HG03159 (cell line): ENCODE results near the gene OR1E2.
"Not testable (repeated sequence)": the region's sequence is repeated elsewhere in the genome, so short reads cannot be mapped to it uniquely, and the experiment has no call there.

Experiments
- ATAC-seq: cut with Tn5 transposase; IDR thresholded peaks from one replicate; pipeline ENCODE4 v1.9.1; 2021; ENCODE audit warnings: mild to moderate bottlenecking, moderate library complexity; ENCODE audit not compliant: unreplicated experiment

Gene OR1E2, protein sequence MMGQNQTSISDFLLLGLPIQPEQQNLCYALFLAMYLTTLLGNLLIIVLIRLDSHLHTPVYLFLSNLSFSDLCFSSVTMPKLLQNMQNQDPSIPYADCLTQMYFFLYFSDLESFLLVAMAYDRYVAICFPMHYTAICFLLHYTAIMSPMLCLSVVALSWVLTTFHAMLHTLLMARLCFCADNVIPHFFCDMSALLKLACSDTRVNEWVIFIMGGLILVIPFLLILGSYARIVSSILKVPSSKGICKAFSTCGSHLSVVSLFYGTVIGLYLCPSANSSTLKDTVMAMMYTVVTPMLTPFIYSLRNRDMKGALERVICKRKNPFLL

DNA sequence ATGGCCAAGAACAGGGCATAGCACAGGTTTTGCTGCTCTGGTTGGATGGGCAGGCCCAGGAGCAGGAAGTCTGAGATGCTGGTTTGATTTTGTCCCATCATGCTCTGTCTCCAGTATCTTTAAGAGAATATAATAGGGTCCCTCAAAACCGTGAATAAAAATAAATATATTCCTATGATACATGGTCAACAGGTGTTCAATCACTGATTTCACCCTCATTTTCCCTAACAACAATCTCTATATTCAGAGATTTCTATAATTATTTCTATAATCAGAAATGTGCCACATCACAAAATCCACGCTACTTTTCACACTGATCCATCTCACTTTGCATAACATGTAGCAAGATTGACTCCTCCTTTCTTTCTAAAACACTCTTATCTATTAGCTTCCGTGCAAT, at the start of gene OR1E2:
TSS of gene OR1E2 (minus strand) at position 101 of the 400 bp plus-strand sequence. CDS start at position 101, 0 bp downstream.
- no peak for ATAC-seq

DNA sequence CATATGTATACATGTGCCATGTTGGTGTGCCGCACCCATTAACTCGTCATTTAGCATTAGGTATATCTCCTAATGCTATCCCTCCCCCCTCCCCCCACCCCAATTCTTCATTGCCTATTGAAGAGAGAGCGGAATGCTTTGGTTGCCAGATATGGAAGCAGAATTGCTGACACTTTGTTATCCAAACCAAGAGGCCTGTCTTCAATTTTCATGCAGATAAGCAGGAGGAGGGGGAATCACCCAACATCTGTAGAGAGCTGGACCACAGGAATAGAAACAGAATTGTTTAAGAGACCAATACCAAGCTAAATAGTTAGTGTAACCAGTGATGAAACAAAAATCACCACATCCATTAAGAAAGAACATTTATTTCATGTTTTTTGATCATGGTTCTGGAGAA, 49.2 kb upstream of the OR1E2 start:
- no peak for ATAC-seq

DNA sequence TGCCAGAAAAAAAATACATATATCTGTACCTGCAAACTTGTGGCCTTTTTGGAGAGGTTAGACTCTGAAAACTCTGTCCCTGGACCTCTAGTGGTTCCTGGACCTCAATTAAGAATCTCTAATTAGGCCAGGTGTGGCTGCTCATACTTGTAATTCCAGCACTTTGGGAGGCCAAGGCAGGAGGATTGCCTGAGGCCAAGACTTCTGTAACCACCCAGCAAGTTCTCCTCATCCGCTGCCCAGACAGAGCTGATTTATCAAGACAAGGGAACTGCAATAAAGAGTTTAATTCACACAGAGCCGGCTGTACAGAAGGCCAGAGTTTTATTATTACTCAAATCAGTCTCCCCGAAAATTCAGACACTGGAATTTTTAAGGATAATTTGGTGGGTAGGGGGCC, 46.3 kb upstream of the OR1E2 start:
- no peak for ATAC-seq

DNA sequence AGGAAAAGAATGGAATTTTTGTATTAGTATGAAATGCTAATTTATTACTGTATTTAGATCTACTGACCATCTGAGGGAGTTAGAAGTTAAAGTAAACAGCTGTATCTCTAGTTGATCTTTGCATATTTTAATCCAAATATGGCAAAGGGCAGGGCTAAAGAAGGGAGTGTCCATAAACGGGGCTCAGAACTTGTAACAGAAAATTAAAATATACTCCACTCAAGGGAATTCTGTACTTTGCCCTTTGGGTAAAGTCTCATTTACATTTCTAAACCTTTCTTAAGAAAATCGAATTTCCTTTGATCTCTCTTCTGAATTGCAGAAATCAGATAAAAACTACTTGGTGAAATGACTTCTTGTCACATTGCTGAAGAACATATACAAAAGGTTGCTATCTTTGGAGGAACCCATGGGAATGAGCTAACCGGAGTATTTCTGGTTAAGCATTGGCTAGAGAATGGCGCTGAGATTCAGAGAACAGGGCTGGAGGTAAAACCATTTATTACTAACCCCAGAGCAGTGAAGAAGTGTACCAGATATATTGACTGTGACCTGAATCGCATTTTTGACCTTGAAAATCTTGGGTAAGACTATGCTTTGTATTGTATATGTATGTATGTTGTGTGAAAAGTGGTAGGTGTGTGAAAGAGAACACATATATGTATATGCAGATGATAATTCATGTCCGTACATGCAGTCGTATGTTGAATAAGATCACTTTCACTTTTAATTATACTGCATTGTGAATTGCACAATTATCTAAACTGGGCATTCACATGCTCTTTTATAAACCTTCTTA, 42.4 kb upstream of the OR1E2 start, which contains the start of gene ASPA:
TSS of gene ASPA (plus strand) at position 186 of the 799 bp plus-strand sequence. CDS start at position 349, 163 bp downstream.
- ATAC-seq, result no peak

DNA sequence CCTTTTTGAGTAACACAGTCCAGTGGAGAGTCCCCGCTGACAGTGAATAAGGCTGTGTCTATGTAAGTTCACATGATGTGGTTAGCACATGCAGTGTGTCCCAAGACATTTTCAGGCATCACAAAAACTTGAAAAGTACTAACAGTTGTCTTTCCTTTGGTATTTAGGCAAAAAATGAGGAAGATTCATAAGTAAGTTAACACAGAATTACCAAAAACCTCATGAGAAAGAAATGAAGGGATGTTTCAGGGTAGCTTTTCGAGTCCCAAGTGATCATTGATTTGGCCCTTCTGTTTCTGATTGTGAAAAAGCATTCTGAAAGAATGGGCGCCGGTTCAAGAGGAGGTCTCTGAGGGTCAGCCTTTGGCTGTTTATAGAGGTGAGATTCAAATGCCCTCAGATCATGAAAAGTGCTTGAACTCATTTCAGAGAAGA, 41.6 kb upstream of the OR1E2 start:
- no peak for ATAC-seq

DNA sequence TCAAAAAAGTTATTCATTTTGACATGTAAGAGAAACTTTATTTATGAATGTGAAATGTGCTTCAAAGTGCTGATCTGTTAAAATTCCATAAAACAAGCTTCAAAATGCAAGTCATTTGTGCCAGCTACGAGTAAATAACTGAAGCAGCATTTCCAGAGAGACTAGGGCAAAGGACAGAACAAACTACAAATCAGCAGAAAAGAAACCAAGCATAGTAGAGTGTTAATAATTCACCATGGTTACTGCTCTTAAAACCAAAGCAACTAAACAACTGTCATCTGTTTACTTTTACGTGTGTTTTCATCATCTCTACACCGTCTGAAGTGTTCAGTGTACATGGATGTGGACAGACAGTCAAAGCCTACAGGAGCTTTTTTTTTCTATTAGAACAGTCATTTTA, 40.6 kb upstream of the OR1E2 start:
- ATAC-seq, result no peak

DNA sequence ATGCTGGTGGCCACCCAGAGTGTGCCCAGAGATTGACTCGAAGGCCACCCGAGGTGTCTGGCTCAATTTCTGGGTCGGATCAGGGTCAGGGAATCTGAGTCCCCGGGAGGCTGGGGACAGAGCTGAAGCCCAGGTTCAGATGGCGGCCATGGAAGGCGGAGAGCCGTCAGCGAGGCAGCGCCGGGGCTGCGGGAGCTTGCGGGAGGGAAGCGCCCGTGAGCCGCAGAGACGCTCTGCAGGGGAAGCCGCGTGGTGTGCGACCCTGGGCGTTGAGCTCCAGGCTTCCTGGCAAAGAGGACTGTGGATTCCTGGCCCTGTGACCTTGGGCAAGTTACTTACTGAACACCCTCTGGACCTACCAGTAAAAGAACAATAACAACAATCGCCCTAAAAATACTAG, 38.5 kb upstream of the OR1E2 start:
- no peak for ATAC-seq

DNA sequence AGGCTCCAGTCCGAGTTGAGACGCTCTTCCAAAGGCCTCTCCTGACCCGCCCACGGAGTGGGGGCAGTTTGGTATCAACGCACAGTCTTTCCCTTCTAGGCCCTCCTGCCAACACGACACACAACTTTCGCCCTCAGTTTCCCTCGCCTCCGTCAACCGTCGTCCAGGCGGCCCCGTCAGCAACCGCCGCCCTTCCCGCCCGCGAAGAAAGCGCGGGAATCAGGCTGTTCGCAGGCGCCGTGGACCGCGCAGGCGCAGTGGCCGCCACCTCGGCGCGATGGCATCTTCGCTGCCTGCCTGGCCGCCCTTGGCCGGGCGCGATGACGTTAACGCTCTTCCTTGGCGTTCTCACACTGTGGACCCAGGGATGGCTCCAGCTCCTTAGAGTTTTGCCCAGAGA, 38.0 kb upstream of the OR1E2 start, which contains the start of gene SPATA22:
TSS of gene SPATA22 (minus strand) at position 221 of the 400 bp plus-strand sequence. CDS start 2,494 bp downstream, outside the sequence.
- no peak for ATAC-seq

DNA sequence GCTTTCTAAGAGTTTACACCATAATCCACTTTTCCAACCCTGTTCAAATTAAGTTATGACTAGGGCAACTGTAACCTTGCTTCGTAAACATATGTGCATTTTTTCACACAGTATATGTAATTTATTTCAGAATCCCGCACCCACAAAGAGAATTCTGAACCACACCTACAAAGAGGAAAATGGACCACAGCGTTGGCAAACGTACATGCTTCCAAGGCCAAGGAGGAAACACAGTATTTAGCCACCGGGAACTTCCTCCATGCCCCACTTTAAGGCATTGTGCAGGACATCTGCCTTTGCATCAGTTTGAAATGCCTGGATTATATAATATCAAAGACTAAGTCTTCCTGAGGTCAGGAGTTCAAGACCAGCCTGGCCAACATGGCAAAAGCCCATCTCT, 35.9 kb upstream of the OR1E2 start:
- no peak for ATAC-seq

DNA sequence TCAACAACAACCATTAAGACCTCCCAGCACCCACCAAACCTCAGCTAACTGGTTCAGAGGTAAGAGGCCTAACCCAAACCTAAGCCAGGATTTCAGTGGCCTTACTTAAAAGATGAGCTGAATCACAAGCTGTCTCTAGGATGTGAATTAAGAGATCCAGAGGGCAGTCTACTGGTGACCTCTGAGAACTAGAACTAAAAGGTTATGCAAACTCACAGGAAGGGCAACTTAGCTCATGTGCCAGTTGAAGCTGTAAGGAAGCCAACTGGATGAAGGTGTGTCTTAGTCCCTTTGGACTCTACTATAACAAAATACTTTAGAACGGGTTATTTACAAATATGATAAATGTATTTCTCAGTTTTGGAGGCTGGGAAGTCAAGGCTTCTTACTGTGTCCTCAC, 32.7 kb upstream of the OR1E2 start:
- not testable (repeated sequence) for ATAC-seq

DNA sequence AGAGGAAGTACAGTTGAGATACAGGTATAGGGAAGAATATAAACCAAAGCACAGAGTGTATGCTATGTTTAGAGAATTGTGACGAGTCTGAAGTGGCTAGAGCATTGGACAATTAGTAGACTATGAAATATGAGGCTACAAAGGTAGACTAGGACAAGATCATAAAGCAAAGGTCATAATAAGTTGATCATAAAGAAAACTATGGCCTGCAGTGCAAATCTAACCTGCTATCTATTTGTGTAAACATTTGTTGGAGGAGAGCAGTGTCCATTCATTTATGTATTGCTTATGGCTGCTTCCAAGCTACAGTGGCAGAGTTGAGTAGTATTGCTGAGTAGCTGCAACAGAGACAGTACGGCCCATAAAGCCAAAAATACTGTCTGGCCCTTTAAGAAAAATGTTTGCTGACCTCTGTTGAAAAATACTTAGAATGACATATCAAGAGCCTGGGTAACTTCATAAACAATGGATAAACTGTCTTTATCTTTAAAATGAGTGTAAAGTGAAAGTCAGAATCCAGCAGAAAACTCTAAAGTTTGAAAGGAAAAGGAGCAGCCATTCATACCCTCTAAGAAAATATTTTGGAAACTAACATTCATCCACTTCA, 14.5 kb upstream of the OR1E2 start:
- ATAC-seq, result no peak

DNA sequence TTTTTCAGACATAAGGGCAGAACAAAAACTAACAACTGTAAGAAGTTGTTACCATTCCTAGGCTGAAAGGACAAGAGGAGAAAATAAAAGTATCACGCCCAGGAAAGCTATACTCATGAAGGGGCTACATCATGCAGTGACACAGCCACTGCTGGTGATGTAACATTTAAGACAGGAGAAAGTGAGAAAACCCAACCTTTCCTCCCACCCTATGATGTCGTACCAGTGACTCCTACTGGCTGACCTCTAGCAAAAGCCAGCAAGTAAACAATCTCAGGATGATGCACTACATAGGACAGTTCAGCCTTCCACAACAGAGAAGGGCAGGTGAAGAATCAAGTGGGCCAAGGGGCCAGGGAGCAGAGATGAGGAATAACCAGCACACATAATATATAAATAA, 14.0 kb upstream of the OR1E2 start:
- ATAC-seq, result no peak

DNA sequence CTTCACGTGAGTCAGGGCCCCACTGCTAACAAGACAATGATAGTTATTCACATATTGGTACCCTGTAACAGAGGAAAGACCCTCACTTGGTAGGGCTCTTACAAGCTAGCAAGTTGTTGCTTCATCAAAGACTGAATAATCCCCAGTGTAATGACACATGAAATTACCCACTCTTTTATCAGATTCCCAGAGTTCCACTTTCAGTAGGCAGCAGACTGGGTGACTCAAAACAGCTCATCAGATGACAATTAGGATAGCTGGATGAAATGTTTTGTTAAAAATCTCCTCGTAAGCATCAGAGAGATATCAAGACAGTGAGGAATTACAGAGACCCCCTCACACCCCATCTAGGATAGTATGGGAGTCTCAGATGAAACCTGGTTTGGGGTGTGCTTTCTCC, 6.8 kb upstream of the OR1E2 start:
- no peak for ATAC-seq

DNA sequence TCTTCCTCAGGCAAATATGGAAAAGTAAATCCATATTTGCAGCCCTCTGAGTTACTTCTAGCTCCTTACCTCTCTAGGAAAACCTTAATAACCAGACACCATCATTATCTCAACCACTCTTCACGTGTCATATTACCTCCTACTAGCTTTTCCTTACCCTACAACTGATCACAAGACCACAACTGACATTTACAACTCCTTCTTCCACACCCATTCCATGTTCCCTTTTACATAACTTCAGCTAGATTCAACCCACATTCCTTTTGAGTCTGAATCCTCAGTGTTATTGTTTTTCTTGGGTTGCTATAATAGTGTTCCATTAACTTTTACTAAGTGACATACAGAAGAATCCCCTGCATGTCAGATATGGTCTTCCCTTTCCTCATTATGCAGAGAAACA, 4.7 kb upstream of the OR1E2 start:
- no peak for ATAC-seq

DNA sequence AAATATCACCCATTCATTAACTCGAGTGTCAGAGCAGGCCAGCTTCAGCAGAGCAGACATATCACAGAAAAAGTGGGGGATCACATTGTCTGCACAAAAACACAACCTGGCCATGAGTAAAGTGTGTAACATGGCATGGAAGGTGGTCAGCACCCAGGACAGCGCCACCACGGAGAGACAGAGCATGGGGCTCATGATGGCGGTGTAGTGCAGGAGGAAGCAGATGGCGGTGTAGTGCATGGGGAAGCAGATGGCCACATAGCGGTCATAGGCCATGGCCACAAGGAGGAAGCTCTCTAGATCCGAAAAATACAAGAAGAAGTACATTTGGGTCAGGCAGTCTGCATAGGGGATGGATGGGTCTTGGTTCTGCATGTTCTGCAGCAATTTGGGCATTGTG, 426 bp downstream of the OR1E2 start:
- not testable (repeated sequence) for ATAC-seq

DNA sequence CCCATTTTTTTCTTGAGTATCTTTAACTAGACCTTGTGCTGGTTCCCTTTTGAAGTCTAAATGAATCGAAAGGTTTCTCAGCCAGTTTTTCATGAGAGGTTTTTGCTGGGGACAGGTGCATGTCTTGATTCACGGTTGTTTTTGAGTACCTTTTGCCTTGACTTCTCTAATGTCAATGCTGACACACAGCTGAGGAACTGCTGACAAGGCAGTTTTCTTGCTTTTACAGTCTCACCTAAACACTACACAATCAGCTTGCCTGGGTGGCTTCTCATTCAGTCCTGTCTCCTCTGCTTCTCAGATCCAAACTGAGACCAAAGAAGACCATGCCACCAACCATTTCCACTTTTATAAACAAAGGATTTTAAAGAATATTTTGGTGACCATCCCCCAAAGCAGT, 15.4 kb downstream of the OR1E2 start:
- ATAC-seq, result no peak

DNA sequence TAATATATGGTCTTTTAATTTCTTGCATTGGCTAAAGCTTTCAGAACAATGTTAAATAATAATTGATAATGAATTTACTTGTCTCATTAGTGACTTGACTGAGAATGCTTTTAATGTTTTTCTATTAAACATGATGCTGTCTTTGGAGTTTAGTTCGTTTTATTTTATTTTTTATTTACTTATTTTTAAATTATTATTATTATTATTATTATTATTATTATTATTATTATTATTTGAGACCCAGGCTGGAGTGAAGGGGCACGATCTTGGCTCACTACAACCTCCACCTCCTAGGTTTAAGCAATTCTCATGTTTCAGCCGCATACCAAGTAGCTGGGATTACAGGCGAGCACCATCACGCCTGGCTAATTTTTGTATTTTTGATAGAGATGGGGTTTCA, 18.0 kb downstream of the OR1E2 start:
- no peak for ATAC-seq

DNA sequence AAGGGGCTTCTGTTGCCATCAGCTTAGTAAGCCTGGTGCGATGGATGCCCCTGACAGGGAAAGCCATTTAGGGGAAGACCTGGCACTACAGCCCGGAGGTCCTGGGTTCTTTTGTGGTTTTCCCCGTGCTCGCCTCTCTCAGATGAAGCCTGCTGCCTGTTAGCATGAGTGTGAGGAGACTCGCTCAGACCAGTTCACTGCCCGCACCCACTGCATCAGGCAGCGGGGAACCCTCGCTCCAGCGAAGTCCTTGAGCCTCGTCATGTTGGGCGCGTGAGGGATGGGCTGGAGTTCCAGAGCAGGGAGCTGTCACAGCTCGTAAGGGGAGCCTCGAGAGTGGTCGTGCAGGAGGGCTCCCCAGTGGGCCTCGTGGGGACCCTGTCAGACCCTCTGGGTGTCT, 21.4 kb downstream of the OR1E2 start:
- not testable (repeated sequence) for ATAC-seq

DNA sequence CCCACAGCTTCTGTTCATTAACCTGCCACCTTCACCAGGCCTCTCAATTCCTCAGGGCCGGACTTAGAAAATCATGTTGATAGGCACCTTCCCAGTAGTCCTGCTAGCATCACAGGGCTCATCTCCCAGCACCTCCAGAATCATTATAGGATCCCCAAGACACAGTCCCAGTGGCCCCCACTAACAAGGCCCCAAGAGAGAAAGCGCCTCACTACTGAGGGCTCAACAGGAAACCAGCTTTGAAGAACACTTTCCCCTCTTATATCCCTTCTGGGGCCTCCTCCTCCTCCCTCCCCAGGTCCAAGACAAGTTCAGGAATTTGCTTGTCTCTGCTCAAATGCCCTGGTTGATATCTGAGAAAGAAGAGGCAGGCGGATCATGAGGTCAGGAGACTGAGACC, 22.6 kb downstream of the OR1E2 start, which contains the start of gene OR3A3:
TSS of gene OR3A3 (plus strand) at position 301 of the 400 bp plus-strand sequence.
- ATAC-seq, result no peak

DNA sequence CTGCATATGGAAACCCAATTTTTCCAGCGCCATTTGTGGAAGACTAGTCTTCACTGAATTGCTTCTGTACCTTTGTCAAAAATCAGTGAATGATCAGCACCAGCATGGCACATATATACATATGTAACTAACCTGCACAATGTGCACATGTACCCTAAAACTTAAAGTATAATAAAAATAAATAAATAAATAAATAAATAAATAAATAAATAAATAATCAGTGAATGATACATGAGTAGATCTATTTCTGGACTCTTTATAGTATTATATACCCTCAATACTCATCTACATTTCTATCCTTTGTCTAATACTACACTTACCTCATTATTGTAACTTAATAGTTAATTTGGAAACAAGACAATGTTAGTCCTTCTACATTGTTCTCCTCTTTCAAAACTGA, 29.8 kb downstream of the OR1E2 start:
- not testable (repeated sequence) for ATAC-seq

DNA sequence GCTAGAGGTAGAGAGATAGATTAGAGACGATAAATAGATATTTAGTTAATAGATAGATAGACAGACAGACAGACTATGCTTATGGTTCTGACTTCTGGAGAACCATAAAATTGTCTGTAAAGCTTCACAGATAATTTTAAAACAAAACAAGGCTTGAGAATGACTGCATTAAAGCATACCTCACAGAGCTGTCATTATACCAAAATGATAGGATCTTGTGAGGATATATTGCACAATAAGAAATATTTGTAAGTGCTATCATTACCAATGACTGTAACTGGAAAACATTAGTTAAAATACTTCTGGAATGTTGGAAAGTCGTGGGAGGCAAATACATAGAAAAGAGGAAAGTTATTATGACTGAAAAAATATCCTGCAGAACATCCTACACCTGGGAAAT, 31.9 kb downstream of the OR1E2 start:
- no peak for ATAC-seq
